IMR-90 (cell line): ENCODE results near the gene ANKRD40. TPM values are rescaled to one million over a fixed set of nuclear protein-coding genes. Genes with fewer than 3 reads are reported as not detected.

ENCODE experiments used
- ATAC-seq: fragments of 200-7000 bp; cut with Tn5 transposase; 2 replicates; pipeline ENCODE4 v1.9.1; 2020; ENCODE audit warnings: low read depth, mild to moderate bottlenecking, moderate library complexity
- BruUV-seq: library from RNA; stranded (reverse); fragments of 400-500 nt; replicated peaks from 2 replicates; lab custom pipeline; 2021; lab: Mats Ljungman, UMichigan
- CTCF ChIA-PET: fragments of 300-600 bp; formaldehyde crosslinking; extraction: SDS; loops from one replicate; lab custom pipeline; 2021; ENCODE audit warnings: antibody characterized with exemption; lab: Yijun Ruan, JAX
- POLR2A ChIA-PET: fragments of 300-600 bp; sonication (Branson Sonifier 250); formaldehyde crosslinking; loops from one replicate; lab custom pipeline; 2022; ENCODE audit warnings: antibody characterized with exemption; ENCODE audit not compliant: unreplicated experiment; lab: Charles Lee
- DNase-seq: peaks from one replicate; pipeline ENCODE4 v3.0.0; 2013
- H2AFZ ChIP-seq: replicated peaks from 2 replicates; pipeline ENCODE3; 2013; ENCODE audit warnings: low read length, mild to moderate bottlenecking; ENCODE audit not compliant: poor library complexity
- H2AK5ac ChIP-seq: 2 replicates; pipeline ENCODE4 v1.6.1; 2013; ENCODE audit warnings: low read depth, low read length, inconsistent platforms
- H2AK9ac ChIP-seq: replicated peaks from 2 replicates; pipeline ENCODE3; 2013; ENCODE audit warnings: mild to moderate bottlenecking, low read depth, low read length, moderate library complexity; ENCODE audit not compliant: poor library complexity
- H2BK120ac ChIP-seq: 2 replicates; pipeline ENCODE4 v1.6.1; 2013; ENCODE audit warnings: low read depth, low read length, inconsistent platforms
- H2BK15ac ChIP-seq: 3 replicates; pipeline ENCODE4 v1.6.1; 2013; ENCODE audit warnings: low read depth, low read length, inconsistent platforms
- H2BK20ac ChIP-seq: 2 replicates; pipeline ENCODE4 v1.6.1; 2013; ENCODE audit warnings: low read depth, mild to moderate bottlenecking, inconsistent platforms, low read length, moderate library complexity
- H2BK5ac ChIP-seq: 2 replicates; pipeline ENCODE4 v1.6.1; 2013; ENCODE audit warnings: mild to moderate bottlenecking, low read depth, low read length, inconsistent platforms; ENCODE audit not compliant: poor library complexity, severe bottlenecking
- H3K14ac ChIP-seq: replicated peaks from 2 replicates; pipeline ENCODE4 v1.6.1; 2013; ENCODE audit warnings: low read depth, low read length, inconsistent platforms
- H3K18ac ChIP-seq: 2 replicates; pipeline ENCODE4 v1.6.1; 2013; ENCODE audit warnings: low read depth, low read length, control low read depth
- H3K23ac ChIP-seq: 2 replicates; pipeline ENCODE4 v1.6.1; 2013; ENCODE audit warnings: low read depth, low read length, inconsistent platforms
- H3K27ac ChIP-seq: 2 replicates; pipeline ENCODE4 v1.5.1; 2013; ENCODE audit warnings: mild to moderate bottlenecking, control low read depth, low read length; ENCODE audit not compliant: insufficient read depth
- H3K27me3 ChIP-seq: 2 replicates; pipeline ENCODE4 v1.6.1; 2013; ENCODE audit warnings: low read length; ENCODE audit not compliant: control insufficient read depth, insufficient read depth
- H3K36me3 ChIP-seq: 2 replicates; pipeline ENCODE4 v1.6.1; 2013; ENCODE audit warnings: low read length, mixed read lengths; ENCODE audit not compliant: control insufficient read depth, insufficient read depth
- H3K4ac ChIP-seq: 2 replicates; pipeline ENCODE4 v1.6.1; 2013; ENCODE audit warnings: low read depth, low read length, inconsistent platforms
- H3K4me1 ChIP-seq: 2 replicates; pipeline ENCODE4 v1.6.1; 2013; ENCODE audit warnings: low read length, mixed read lengths; ENCODE audit not compliant: control insufficient read depth, insufficient read depth
- H3K4me2 ChIP-seq: 2 replicates; pipeline ENCODE4 v1.6.1; 2013; ENCODE audit warnings: low read depth, mild to moderate bottlenecking, control low read depth, low read length, moderate library complexity
- H3K4me3 ChIP-seq: 2 replicates; pipeline ENCODE4 v1.5.1; 2013; ENCODE audit warnings: low read depth, mild to moderate bottlenecking, control low read depth, low read length, moderate library complexity; ENCODE audit not compliant: insufficient read depth
- H3K56ac ChIP-seq: 2 replicates; pipeline ENCODE4 v1.6.1; 2013; ENCODE audit warnings: low read length, inconsistent platforms; ENCODE audit not compliant: insufficient read depth; ENCODE audit errors: extremely low read depth
- H3K79me1 ChIP-seq, 2 experiments: 2 replicates each; pipeline ENCODE4 v1.6.1; 2013; ENCODE audit warnings: low read length in 2 of 2, inconsistent platforms in 1 of 2, low read depth in 1 of 2
- H3K9ac ChIP-seq: 2 replicates; pipeline ENCODE4 v1.6.1; 2013; ENCODE audit warnings: low read depth, low read length, control low read depth
- H3K9me1 ChIP-seq: 2 replicates; pipeline ENCODE4 v1.6.1; 2013; ENCODE audit warnings: low read length, inconsistent platforms; ENCODE audit not compliant: insufficient read depth
- H3K9me3 ChIP-seq: 2 replicates; pipeline ENCODE4 v1.6.1; 2013; ENCODE audit warnings: low read length; ENCODE audit not compliant: control insufficient read depth, insufficient read depth
- H4K20me1 ChIP-seq: 2 replicates; pipeline ENCODE4 v1.6.1; 2013; ENCODE audit warnings: low read length, inconsistent platforms; ENCODE audit not compliant: insufficient read depth
- H4K5ac ChIP-seq: 2 replicates; pipeline ENCODE4 v1.6.1; 2013; ENCODE audit warnings: mild to moderate bottlenecking, low read depth, low read length, control low read depth
- H4K8ac ChIP-seq, 2 experiments: 2 replicates each; pipeline ENCODE4 v1.6.1; 2013; ENCODE audit warnings: low read depth in 2 of 2, low read length in 2 of 2, control low read depth in 1 of 2, inconsistent platforms in 1 of 2
- H4K91ac ChIP-seq: 2 replicates; pipeline ENCODE4 v1.6.1; 2013; ENCODE audit warnings: low read depth, low read length, inconsistent platforms; ENCODE audit not compliant: insufficient read depth
- BHLHE40 ChIP-seq: fragments of 150-350 bp; IDR thresholded peaks from 2 replicates; pipeline ENCODE4 v1.6.1; 2016; ENCODE audit warnings: mild to moderate bottlenecking, low read depth, low read length
- CEBPB ChIP-seq: IDR thresholded peaks from 2 replicates; pipeline ENCODE4 v1.6.1; 2012; ENCODE audit warnings: low read depth, low read length, improper control_type of control experiment
- CHD1 ChIP-seq: IDR thresholded peaks from 2 replicates; pipeline ENCODE4 v1.6.1; 2012; ENCODE audit warnings: low read depth, low read length, improper control_type of control experiment
- CTCF ChIP-seq: conservative IDR thresholded peaks from 2 replicates; pipeline ENCODE4 v1.5.1; 2012; ENCODE audit warnings: mild to moderate bottlenecking, low read depth, low read length, improper control_type of control experiment
- ELK1 ChIP-seq: fragments of 150-350 bp; IDR thresholded peaks from 2 replicates; pipeline ENCODE4 v1.6.1; 2016; ENCODE audit warnings: low read depth, mild to moderate bottlenecking, low read length, moderate library complexity, borderline replicate concordance
- FOS ChIP-seq: fragments of 150-350 bp; IDR thresholded peaks from 2 replicates; pipeline ENCODE4 v1.6.1; 2016; ENCODE audit warnings: low read depth, low read length
- MAFK ChIP-seq: IDR thresholded peaks from 2 replicates; pipeline ENCODE4 v1.6.1; 2012; ENCODE audit warnings: low read depth, low read length, improper control_type of control experiment
- MAZ ChIP-seq: IDR thresholded peaks from 2 replicates; pipeline ENCODE4 v1.6.1; 2012; ENCODE audit warnings: low read depth, mild to moderate bottlenecking, low read length, improper control_type of control experiment, moderate library complexity, borderline replicate concordance
- NFE2L2 ChIP-seq: fragments of 150-350 bp; IDR thresholded peaks from 2 replicates; pipeline ENCODE4 v1.6.1; 2016; ENCODE audit warnings: low read depth, mild to moderate bottlenecking, low read length
- POLR2A ChIP-seq: IDR thresholded peaks from 2 replicates; pipeline ENCODE4 v1.6.1; 2012; ENCODE audit warnings: mild to moderate bottlenecking, low read depth, low read length
- RCOR1 ChIP-seq: IDR thresholded peaks from 2 replicates; pipeline ENCODE4 v1.6.1; 2012; ENCODE audit warnings: mild to moderate bottlenecking, low read length, improper control_type of control experiment; ENCODE audit not compliant: insufficient replicate concordance
- RFX5 ChIP-seq: IDR thresholded peaks from 2 replicates; pipeline ENCODE4 v1.8.0; 2012; ENCODE audit warnings: low read depth, mild to moderate bottlenecking, low read length, moderate library complexity
- SMC3 ChIP-seq: fragments of 150-350 bp; IDR thresholded peaks from 2 replicates; pipeline ENCODE4 v1.6.1; 2016; ENCODE audit warnings: low read depth, mild to moderate bottlenecking, antibody characterized with exemption, low read length, moderate library complexity
- USF2 ChIP-seq: fragments of 150-350 bp; IDR thresholded peaks from 2 replicates; pipeline ENCODE4 v1.6.1; 2017; ENCODE audit warnings: mild to moderate bottlenecking, antibody characterized with exemption, low read length, low read depth
- whole genome bisulfite sequencing, 2 experiments: methylation state at CpG; one replicate each; pipeline versions ENCODE4 v1.1.5 to v1.1.7; 2013; ENCODE audit warnings: missing lambda C conversion rate in 2 of 2; ENCODE audit not compliant: insufficient read length in 1 of 2; ENCODE audit errors: extremely low coverage in 2 of 2; 5-methylcytosine and 5-hydroxymethylcytosine counted together
- dilution Hi-C: fragments of 300-500 bp; cut with HindIII; formaldehyde crosslinking; loops from one replicate; pipeline ENCODE4 v1.14.3; 2018; ENCODE audit warnings: low sequenced_read_pairs; ENCODE audit not compliant: unreplicated experiment
- in situ Hi-C: fragments of 300-500 bp; cut with MboI; formaldehyde crosslinking; loops from 3 replicates; pipeline ENCODE4 v1.14.3; 2019; ENCODE audit warnings: low sequenced_read_pairs, inconsistent platforms, mixed read lengths
- intact Hi-C: fragments of 100-400 bp; cut with micrococcal nuclease; formaldehyde crosslinking; loops from 2 replicates; pipeline ENCODE4 v1.10.0; 2022
- polyA plus RNA-seq, 3 experiments: library from polyadenylated mRNA; depleted of rRNA; stranded (reverse); fragments of >200 nt; gene quantifications; 2 replicates each; pipeline ENCODE4 v1.2.3, GENCODE V29; 2012; ENCODE audit warnings: low replicate concordance in 1 of 3
- total RNA-seq: library from RNA; depleted of rRNA; stranded (reverse); fragments of >200 nt; gene quantifications from 2 replicates; pipeline ENCODE4 v1.2.3, GENCODE V29; 2012

Gene ANKRD40
- total and polyA plus RNA-seq, 2 of the 4 experiments (the other 2 are of a cell fraction), result 23.4 to 35.8 TPM

- Histone ChIP-seq H2AK9ac (peak overlapping the region; percentile 99), H4K20me1 (no peaks in the 10 kb centered on the region), H3K18ac (peak overlapping the region; percentile 65), H4K8ac (peak overlapping the region; percentile 66 to 97), H2BK5ac (peak overlapping the region; percentile 95), H2AK5ac (peak overlapping the region; percentile 98), H4K91ac (peak overlapping the region; percentile 96), H3K9me3 (no peaks in the 10 kb centered on the region), H3K4ac (peak overlapping the region; percentile 98), H3K27ac (peak overlapping the region; percentile 72), H4K5ac (peak overlapping the region; percentile 58), H3K23ac (peak overlapping the region; percentile 82), H3K27me3 (no peaks in the 10 kb centered on the region), H3K4me3 (no peak overlapping the region), H2BK15ac (peak overlapping the region; percentile 93), H2BK20ac (peak overlapping the region; percentile 98), H3K79me1 (peaks cover 0 to 18% of the 10 kb centered on the region in 2 experiments; a peak in 2 of 4 replicates), H3K9ac (0 out of 2 replicates have a peak overlapping the region, but pooled peaks have one; percentile 16), H3K14ac (peak overlapping the region; percentile 97), H3K36me3 (peaks cover 2% of the 10 kb centered on the region; the same call in 1 of the 2 replicates), H2AFZ (peak overlapping the region; percentile 87), H3K9me1 (peaks cover 41% of the 10 kb centered on the region), H3K56ac (peak overlapping the region; percentile 34; the same call in 1 of the 2 replicates), H3K4me1 (peaks cover 32% of the 10 kb centered on the region), H2BK120ac (peak overlapping the region; percentile 98), H3K4me2 (no peak overlapping the region)
- intact Hi-C loops, result no loop called here
- 49% methylated on average over 6 of the region's 9 CpGs; no CpG with 5 or more reads in 1 of the 2 experiments for WGBS, 2 experiments
- ChIA-PET CTCF (interaction anchor here (1.3 kb wide), 1 partner anchor 10 kb away, joined by 4 read pairs; no protein-coding TSS in a partner anchor), POLR2A (interaction anchor here (0.5 to 1.4 kb wide), 4 partner anchors 9 to 57 kb away, joined by 3 to 5 read pairs (median 4); partner anchors contain the start of gene LUC7L3)
- BruUV-seq, result no TSS peak
- peak; percentile 69 for ATAC-seq
- peak; percentile 89 for TF ChIP-seq MAZ
- peak; percentile 70 for TF ChIP-seq CEBPB
- no peak for TF ChIP-seq SMC3
- TF ChIP-seq NFE2L2, result peak; percentile 99
- TF ChIP-seq ELK1, result no peak
- TF ChIP-seq CTCF, result no peak
- TF ChIP-seq RFX5, result no peak
- no peak for TF ChIP-seq POLR2A
- TF ChIP-seq CHD1, result no peak
- no peak; the same call in 1 of the 2 replicates for TF ChIP-seq BHLHE40
- peak; percentile 72 for TF ChIP-seq FOS
- no peak for TF ChIP-seq USF2
- TF ChIP-seq RCOR1, result no peak
- peak; percentile 92 for TF ChIP-seq MAFK
- dilution Hi-C loops, result no loop called here
- peak; percentile 93 for DNase-seq
- in situ Hi-C loops, result no loop called here
Observed at GRCh38 chr17:50661795-50662391, 45.8 kb downstream of the ANKRD40 start.
